Cerebellar nuclear complex (tissue), 1 donor: Measurements from ENCODE around the gene PTGDR2.

Experiments
- DNase-seq, 2 experiments: peaks; one replicate each; lab custom pipeline; 2025; lab: John Stamatoyannopoulos, UW

Gene PTGDR2

DNA sequence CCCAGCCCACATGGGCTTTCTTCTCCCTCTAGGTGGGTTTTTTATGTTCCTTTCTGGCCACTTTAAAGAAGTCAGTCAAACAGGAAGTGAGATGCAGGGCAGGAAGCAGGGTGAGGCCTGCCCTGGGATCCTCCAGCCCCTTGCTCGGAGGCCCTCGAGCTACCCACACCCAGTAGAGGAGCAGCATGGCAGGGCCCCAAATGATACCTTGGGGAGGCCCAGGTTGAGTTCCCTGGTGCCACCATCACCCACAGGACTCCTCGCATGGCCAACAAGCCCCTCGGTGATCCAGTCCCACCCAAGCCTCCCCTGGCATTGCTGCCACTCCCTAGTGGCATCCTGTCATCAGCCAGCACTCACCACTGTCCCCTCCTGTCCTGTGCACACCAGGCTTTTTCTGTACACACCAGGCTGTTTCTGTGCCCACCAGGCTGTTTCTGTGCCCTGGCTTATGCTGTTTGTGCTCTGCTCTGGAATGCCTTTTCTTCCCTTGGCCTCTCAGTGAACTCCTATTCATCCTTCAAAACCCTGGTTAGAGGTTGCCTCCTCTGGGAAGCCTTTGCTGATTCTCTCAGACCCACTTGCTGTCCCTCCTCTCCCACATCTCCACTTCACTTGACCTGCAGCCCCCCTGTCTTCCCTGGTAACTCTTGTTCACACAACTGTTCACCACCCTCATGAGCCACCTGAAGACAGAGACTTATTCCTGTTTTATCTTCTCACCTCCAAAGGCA is 3.1 kb upstream of the PTGDR2 start:
- DNase-seq, result no peak

DNA sequence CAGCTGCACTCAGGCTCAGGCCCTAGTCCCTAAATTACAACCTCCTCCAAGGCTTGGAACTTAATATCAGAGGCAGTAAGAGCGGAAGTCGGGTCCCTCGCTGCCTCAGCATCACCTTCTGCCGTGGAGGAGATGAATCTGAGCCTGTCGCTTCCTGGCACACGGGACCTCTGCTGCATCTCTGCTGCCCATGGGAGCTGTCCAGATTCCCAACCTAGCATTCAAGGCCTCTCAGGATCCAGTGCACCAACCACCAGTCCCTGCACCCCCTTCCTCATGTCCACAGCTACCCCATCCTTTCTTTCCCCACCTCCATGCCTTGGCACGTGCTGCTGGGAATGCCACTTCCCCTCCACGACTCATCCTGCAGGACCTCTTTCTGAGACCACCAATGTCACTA is 2.5 kb upstream of the PTGDR2 start:
- no peak for DNase-seq

- DNase-seq, result no peak
Measured at GRCh38 chr11:60857378-60858232, 1.9 kb upstream of the PTGDR2 start.

DNA sequence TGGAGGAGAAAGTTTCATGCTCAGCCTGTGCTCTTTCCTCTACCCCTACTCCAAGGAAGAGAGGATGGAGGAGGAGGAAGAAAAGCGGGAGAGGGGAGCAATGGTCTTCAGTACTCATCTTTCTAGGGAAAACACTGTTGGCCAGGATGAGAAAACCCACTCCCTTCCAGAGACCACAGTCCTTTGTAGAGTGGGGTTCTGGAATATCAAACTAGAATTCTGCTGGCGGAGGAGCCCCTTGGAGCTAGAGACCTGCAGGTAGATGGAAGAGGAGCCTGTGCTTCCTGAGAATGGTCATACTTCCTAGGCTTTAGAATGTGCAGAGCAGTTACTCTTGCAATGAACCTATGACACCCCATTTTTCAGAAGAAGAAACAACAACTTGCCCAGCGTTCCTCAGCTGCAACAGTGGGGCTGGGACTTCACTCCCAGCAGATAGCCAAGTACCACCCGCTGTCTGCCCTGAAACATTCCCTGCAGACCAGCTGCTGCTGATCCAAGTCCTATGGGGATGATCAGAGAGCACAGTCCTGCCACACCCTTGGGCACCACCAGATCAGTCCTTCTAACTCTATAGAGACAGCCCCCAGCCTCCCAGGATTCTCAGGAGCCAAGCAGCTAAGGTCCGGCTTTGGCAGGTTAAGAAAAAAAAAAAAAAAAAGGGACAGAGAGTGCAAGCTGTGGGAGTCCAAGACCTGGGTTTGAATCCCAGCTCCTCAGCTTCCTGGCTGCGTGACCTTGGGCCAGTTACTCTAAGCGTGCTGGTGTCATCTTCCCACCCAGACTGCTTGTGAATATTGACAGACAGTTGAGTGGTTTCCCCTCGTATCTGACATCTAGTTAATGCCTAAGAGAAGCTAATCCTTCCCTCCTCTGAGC is 664 bp downstream of the PTGDR2 start:
- no peak for DNase-seq

- DNase-seq, result no peak
Measured at GRCh38 chr11:60854140-60854846, 1.5 kb downstream of the PTGDR2 start.

GRCh38 chr11:60852982-60853950 is 2.5 kb downstream of the PTGDR2 start:
- no peak for DNase-seq

- DNase-seq, result no peak
Measured at GRCh38 chr11:60852117-60852981, 3.4 kb downstream of the PTGDR2 start.

DNA sequence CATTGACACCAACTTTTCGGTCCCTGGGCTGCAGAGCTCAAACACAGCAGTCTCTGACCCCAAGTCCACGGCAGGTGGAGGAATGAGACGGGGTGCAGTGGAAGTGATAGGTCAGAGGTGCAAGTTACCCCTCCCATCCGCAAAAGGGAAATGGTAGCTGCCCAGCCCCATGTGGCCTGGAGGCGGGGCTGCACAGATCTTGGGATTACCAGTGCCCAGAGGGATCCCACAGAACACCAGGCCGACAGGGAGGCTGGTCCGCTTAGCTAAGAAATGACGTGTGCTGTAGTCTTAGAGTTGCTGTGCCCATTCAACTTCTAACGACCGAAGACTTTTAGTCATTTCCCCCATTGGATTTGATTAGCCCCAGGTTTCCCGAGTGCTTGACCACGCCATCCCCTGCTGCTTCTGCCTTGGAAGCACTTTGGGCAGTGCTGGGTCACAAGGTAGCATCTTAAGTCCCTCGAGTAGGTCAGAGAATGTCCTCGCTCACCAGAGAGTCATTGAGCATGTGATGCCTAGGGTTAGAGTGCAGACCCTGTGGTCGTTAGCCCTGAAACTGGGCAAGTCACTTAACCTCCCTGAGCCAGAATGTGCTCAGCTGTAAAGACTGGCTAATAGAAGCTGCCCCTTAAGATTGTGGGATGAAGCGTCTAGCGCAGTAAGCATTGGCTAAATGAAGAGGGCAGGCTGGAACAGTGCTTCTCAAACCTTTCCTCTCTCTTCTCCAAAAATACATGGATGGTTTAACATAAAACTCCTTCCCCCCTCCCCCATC is 4.2 kb downstream of the PTGDR2 start:
- DNase-seq, result no peak

GRCh38 chr11:60849641-60850520 is 5.9 kb downstream of the PTGDR2 start:
- DNase-seq, result no peak

DNA sequence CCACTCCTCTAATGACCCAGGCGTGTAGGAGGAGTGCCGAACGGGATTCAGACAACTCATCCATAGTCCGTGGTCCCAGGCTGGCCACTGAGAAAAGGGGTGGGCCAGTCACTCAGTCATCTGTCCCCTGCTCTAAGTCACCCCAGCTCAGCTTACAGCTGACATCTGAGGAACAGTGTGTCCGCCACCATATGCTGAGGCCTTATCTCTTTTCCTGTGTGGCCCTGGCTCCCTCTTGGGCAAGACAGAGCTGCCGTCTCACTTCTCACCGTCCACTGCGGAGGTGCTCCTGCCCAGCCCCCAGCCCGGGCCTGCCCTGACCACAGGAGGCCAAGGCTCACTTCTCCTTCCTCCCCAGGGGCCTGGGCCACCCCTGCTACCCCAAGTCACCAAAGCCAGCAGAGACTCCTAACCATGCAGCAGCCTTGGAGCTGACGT is 7.0 kb downstream of the PTGDR2 start:
- DNase-seq, result no peak

- no peak for DNase-seq
Measured at GRCh38 chr11:60847896-60848295, 7.9 kb downstream of the PTGDR2 start.

GRCh38 chr11:60847281-60847680 is 8.5 kb downstream of the PTGDR2 start:
- DNase-seq, result no peak

DNA sequence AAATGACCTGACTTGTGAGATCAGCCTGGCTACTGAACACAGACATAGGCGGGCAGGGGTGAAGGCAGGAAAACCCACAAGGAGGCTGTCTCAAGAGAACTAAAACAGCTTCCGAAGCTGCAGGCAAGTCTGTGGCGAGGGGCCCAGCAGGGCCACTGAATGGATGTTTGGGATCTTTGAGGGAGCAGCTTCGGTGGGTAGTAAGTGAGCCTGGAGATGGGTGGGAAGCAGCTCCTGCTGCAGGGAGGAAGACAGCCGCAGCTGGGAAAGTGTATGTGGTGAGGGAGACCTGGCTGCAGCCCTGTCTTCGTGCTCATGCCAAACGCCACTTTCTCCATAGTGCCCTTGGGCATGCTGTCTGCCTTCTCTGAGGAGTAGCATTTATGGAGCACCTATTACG is 10.4 kb downstream of the PTGDR2 start:
- DNase-seq, result no peak

DNA sequence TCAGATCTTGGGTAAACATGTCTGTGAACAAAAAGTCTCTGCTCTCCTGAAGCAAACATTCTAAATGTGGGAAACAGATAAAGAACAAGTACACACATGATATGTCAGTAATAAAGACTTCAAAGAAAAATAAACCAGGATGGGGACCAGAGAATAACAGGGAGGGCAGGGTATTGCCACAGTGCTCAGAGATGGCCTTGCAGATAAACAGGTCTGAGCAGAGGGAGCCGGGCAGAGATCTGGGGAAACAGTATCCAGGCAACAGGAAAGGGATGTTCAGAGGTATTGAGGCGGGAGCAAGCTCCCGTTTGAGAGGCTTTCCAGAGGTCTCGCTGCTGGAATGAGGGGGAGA is 10.9 kb downstream of the PTGDR2 start:
- no peak for DNase-seq

- no peak for DNase-seq
Measured at GRCh38 chr11:60844045-60844869, 11.5 kb downstream of the PTGDR2 start.

DNA sequence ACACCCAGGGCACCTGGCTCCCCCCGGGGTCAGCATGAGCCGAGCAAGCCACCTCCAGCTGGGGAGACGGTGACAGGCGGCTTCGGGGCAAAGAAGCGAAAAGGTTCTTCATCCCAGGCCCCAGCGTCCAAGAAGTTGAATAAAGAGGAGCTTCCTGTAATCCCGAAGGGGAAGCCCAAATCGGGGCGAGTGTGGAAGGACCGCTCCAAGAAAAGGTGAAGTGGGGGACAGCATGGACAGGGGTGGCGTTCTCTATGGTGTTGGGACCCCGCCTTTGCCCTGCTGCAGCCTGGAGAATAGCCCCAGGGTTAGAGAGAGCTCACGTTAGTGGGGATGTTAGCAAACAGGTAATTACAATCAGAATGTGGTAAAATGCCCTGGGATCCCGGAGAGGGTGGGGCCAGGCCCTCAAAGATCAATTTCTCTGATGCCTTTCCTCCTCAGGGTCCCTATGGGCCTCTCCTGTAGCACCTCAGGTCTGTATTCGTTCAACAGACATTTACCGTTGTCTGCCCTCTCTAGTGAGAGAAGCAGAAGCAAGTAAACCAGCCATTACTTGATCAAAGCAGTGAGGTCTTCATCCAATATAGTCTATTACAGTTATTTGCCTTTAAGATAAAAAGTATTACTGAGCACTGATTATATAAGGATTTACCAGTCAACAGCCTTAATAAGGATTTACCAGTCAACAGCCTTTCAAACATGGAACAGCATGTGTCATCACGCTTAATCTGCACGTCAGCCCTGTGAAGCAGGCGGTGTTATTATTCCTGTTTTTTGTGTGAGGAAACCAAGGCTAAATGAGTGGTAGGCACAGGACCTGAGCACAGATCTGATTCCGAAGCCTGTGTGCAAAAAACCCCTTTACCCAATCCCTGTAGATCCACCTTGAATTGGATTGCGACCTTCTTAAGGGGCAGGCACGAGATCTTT is 12.8 kb downstream of the PTGDR2 start:
- DNase-seq, result no peak
